ENCODE results near the gene C6orf52.

GRCh38 chr6:10722570-10722819, 28.1 kb upstream of the C6orf52 start:
- TF ChIP-seq HDAC6 (IDR thresholded peaks at IDR 0.05; ENCODE audit: low read depth, low read length), result no peak
- TF ChIP-seq SIN3A (IDR thresholded peaks at IDR 0.05; ENCODE audit: borderline replicate concordance, low read depth, low read length), result no peak
- no peak for TF ChIP-seq ZBTB21 (CRISPR knock-in tag; IDR thresholded peaks at IDR 0.05)
- no peak for TF ChIP-seq HOXD1 (CRISPR knock-in tag; IDR thresholded peaks at IDR 0.05)
- TF ChIP-seq MYPOP (CRISPR knock-in tag; IDR thresholded peaks at IDR 0.05), result no peak
- TF ChIP-seq EEA1 (CRISPR knock-in tag; IDR thresholded peaks at IDR 0.05; ENCODE audit: borderline replicate concordance), result no peak
